ENCODE measurements around the gene SDS.

DNA sequence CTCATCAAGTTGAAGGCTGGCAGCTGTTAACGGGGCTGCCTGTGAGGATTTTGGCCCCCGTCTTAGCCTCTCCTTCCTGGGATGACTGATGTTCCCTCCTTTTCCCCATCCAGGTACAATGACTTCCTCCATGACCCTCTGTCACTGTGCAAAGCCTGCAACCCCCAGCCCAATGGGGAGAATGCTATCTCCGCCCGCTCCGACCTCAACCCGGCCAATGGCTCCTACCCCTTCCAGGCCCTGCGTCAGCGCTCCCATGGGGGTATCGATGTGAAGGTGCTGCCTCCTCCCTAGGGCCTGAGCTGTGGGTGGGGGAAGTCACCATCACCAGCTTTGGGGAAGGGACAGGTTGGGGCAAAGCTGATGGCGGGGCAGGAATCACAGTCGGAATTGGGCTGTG lies 16.1 kb downstream of the SDS start:
- TF ChIP-seq, protein P1, sequence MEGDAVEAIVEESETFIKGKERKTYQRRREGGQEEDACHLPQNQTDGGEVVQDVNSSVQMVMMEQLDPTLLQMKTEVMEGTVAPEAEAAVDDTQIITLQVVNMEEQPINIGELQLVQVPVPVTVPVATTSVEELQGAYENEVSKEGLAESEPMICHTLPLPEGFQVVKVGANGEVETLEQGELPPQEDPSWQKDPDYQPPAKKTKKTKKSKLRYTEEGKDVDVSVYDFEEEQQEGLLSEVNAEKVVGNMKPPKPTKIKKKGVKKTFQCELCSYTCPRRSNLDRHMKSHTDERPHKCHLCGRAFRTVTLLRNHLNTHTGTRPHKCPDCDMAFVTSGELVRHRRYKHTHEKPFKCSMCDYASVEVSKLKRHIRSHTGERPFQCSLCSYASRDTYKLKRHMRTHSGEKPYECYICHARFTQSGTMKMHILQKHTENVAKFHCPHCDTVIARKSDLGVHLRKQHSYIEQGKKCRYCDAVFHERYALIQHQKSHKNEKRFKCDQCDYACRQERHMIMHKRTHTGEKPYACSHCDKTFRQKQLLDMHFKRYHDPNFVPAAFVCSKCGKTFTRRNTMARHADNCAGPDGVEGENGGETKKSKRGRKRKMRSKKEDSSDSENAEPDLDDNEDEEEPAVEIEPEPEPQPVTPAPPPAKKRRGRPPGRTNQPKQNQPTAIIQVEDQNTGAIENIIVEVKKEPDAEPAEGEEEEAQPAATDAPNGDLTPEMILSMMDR (IDR thresholded peaks at IDR 0.05; ENCODE audit: low read depth, low read length) = no peak
- TF ChIP-seq POLR2A (IDR thresholded peaks at IDR 0.05; ENCODE audit: extremely low read depth, insufficient read length) (no peak), MAX (IDR thresholded peaks at IDR 0.05; ENCODE audit: low read depth, low read length) (no peak)

Measured in NB4 (cell line).